Measurements from ENCODE around the gene NLGN4Y.
A peak's percentile ranks its signal among the peaks of the same experiment; 100 is the strongest.

Gene NLGN4Y

DNA sequence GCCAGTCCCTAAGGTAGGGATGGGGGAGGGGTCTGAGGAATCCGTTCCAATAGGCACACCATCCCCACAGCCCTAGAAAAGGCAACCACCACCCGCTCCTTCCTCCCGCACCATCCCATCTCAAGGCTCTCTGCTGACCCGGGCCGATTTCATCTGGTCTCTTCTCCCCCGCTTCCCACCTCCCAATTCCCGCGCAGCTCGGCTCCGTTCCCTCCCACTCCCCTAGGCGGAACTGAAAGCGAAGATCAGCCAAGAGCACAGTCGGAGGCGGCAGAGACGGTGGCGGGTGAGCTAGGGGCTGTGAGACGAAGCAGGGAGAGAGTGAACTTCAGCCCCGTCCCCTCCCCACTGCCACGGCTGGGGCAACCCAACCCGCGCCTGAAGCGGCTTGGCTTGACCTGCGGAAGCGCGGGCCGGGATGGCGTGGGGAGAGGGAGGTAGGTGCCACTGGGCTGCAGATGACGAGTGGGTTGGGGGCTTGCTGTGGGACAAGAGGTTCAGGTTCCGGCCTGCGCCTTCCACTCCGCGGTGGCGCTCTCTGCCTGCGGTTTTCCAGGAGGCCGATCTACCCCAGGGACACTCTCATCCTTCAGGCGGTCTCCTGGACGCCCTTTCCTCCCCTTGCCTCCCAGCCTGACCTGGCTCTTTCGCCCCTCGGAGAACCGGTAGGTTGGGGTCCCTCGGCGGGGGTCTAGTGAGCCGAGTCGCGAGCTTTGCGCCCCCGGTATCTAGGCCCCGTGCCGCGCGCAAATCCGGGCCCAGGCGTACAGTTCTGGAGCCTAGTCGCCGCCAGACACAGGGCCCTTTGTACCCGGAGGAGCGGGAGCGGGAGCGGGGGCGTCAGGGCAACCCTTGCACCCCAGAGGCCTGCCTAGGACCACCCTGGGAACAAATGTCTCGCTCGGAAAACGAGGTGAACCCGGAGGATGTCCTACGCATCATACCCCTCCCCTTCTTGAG is at the start of gene NLGN4Y:
TSS of gene NLGN4Y (plus strand) at position 258 of the 960 bp plus-strand sequence. CDS start 97,591 bp downstream, outside the sequence.
- DNase-seq = peak; percentile 8

DNA sequence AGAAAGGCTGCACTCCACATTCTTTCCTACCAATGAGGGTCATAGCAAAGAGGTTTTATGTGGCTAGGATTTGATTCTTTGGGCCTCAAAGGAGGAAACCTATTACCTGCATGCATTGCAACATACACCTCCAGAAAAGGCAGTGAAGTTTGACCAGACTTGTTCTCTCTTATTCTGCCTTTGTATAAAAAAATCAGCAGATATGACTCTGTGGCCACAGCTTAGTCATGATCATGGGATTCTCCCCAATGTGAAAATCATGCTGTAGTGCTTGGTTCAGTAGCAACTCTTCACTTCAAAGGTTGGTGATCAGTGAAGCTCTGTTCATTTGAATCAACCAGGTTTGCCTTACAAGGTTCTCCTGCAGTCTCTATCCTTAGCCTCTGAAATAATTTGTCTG is 38.4 kb upstream of the NLGN4Y start:
- no peak for DNase-seq

DNA sequence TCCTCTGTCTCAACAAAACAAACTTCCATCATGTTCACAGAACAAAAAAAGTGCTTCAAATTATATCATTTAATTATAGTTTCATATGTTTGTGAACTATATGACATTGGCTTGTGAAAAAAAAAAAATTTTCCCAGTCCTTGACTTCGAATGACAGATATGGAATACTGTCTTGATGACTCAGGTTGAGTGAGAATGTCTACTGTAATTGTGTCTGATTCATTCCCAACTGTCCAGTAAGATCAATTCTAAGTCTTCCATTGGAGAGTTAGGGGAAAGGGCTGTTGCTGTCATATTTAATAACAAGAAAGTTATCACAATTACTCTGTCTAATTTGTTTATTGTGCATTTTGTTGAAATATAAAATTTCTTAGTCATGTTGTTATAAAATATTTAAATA is 34.1 kb upstream of the NLGN4Y start:
- DNase-seq = no peak

DNA sequence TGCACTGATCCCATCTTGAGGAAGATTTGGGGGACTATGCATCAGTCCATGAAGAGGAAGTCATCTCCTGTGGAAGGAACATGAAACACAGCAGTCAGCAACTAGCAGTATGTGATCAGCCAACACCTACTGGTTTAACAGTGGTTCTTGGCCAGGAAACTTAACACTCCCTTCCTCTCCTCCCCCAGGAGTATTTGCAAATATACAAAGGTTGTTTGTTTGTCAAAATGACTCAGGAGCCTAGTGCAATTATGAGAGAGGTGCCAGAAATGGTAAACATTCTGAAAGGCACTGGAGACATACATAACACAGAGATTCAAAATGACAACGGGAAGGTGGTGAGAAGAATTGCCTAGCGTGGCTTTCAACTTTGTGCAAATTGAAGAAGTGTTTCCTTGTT is 26.3 kb upstream of the NLGN4Y start:
- no peak for DNase-seq

DNA sequence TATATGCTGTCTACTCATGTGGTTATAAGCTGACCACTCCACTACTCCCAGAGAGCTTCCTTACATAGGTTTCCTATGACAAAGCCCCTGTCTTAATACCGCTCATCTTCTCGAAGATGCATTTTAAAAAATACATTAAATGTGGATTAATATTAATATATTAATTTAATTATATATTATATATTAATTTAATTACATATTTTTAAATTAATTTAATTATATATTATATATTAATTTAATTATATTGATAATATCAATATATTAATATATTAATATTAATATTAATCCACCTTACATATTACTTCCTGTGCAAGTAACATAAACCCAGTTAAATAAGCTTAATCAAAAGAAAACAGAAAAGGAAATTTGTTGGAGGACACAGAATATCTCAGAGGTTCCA is 19.7 kb upstream of the NLGN4Y start:
- no peak for DNase-seq

DNA sequence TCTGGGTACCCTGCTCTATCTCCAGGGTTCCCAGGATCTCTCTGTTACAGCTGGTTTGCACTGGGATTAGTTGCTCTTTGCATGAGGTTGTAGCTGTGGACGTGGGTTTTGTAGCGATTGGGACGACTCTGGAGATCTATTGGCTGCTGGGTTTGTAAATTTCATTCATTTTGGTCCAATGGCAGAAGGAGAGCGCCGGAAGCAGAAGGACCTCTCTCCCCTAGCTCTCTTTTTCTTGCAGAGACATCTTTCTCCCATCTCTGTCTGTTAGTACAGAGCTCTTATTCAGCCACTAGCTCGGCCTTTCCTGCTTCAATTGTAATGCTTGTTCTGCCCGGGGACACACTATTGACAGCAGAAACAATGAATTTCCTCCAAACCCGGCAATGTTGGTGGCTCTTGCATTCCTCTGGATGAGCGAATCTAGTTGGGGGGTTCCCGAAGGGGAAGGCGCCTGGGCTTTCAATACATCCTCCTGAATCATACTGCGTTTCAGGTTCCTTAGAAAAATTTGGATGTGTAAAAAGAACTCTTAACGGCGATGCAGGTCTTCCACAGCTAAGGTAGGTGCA is 1.9 kb upstream of the NLGN4Y start:
- no peak for DNase-seq

DNA sequence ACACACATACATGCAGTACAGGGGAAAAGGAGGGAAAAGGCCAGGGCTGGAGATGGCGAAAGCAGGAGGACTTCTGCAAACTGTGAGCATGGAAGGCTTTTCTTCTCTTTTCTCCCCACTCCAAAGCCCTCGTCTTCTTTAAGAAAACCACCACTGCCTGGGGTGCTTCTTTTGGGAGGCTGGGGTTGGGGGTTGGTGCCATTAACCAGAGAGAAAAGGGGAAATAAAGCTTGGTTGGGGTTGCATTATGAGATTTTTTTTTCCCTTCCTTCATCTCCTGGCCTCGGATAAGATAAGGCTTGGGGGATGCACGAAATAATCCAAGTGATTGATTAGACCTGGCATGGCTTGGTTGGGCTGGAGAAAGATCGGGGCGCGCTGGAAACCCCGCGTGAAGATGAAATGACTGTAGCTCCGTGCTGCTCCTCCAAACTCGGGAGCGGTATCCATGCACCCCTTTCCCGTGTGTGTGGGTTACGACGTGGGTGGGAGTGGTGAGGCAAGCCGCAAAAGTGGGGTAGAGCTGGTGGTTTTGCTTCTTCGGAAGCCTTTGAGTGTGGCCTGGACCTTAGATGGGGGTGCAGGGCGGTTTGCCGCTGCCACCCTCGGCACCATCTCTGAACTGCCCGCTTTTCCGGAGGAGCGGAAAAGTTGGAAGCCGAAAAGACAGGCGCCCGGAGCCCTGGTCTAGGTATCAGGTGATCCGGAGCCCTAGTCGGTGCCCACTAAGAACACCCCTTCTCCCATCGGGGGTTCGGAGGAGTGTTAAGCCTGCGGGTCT is 648 bp upstream of the NLGN4Y start:
- DNase-seq = peak; percentile 7

DNA sequence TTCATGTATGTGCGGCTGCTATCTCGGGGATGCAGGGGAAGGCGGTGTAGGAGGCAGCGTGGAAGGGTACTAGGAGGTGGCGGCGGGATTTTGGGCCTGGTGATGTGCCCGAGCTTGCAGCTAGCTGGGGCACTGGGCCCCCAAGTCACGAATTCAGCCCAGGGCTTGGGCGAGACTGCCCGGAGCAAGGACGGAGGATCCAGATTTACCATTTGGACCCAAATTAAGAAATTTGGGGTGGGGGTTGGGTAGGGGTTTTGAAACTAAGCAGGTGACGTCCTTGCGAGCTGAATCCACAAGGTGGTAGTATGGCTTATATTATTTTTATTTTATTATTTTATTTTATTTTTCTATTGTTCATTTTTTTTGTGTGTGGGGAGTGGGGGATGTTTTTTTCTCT is 986 bp downstream of the NLGN4Y start:
- DNase-seq = no peak

DNA sequence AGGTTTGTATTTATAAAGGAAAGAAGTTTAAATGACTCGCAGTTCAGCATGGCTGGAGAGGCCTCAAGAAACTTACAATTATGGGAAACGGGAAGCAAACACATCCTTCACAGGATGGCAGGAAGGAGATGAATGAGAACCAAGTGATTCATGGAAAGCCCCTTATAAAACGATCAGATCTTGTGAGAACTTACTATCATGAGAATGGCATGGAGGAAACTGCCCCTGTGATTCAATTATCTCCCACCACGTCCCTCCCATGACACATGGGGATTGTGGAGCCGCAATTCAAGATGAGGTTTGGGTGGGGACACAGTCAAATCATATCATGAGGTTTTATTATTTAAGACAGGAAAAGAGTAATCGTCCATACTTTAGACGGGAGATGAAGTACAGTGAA is 4.0 kb downstream of the NLGN4Y start:
- no peak for DNase-seq

DNA sequence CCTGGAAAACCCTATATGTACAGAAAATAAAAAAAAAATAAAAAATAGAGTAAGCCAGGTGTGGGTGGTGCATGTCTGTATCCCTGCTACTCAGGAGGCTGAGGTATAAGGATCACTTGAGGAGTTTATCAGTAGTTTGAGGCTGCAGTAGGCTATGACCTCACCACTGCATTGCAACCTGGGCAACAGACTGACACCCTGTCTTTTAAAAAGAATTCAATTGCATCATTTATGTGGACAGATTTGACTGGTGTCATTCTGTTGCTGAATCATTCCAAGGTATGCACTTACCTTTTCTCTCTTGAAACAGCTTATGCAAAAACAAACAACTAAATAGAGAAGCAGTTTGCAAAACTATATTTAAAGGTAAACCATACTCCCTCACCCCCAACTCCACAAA is 12.4 kb downstream of the NLGN4Y start:
- DNase-seq = no peak

DNA sequence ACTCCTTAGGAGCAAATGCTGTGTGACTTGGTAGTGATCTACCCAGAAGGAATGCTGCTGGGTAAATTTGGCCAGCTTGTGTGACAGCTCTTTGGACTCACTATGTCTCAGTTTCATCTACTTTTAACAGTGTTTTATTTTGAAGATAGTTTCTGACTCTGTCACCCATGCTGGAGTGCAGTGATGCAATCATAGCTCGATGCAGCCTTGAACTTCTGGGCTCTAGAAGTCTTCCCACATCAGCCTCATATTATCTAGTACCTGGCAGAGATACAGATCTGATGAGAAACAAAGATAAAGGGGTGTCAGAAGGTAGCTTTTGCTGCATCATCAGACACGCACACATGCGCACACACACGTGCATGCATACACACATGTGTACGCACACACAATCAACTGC is 19.2 kb downstream of the NLGN4Y start:
- no peak for DNase-seq

DNA sequence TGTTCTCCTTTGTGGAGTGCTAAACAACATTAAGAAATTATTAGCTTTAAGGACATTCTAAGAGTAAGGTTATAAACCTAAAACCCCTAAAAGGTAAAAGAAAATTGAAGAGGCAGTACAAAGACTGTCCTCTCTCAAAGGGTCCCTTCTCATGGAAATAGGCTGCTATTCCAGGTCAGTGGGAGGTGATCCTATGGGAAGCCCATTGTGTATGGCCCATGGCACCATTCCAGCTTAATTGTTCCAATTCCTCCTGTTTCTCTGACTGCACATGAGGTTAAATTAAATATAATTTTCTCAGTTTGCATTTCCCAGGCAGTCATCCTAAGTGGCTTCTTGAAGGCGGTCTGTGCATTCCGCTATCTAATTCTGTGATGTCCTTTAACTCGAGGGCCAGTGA is 57.0 kb downstream of the NLGN4Y start:
- no peak for DNase-seq

DNA sequence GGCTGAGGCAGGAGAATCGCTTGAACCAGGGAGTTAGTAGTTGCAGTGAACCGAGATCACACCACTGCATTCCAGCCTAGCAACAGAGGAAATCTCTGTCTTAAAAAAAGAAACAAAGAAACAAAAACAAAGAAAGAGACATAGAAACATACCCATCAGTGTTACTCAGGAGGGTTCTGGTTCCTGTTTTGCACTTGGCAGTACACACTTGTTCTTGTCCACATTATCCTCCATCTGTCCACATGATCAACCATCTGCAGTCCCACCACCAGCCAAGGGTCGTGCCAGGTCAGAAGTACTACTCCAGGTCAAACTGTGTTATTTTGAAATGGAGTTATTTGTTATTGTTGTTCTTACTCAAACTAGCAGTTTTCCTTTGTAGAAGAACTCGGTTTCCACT is 62.4 kb downstream of the NLGN4Y start:
- DNase-seq = no peak

DNA sequence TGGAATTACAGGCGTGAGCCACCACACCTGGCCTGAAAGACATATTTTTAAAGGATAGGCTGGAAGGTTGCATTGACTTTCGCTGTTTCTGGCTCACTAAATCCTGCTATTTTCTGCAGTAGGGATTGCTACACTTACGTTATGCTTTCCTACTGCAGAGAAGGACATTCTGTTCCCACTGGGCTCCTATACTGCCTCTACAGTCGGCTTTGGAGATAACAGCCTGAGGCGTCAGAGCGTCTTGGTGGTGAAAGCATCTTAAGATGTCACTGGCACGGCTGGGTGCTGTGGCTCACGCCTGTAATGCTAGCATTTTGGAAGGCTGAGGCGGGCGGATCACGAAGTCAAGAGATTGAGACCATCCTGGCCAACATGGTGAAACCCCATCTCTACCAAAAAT is 77.0 kb downstream of the NLGN4Y start:
- DNase-seq = no peak

DNA sequence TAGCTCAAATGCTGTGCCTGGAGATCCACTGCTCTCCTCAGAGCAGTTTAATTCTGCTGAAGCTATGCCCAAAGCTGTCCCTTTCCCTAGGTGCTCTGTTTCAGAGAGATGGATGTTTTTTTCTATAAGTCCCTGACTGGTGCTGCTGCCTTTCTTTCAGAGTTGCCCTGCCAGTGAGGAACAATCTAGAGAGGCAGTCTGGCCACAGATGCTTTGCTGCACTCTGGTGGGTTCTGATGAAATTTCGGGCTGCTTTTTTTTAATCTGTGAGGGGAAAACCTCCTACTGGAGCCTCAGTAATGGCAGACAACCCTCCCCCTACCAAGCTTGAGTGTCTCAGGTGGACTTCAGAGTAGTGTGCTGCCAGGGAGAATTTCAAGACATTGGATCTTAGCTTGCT is 93.3 kb downstream of the NLGN4Y start:
- DNase-seq = no peak

DNA sequence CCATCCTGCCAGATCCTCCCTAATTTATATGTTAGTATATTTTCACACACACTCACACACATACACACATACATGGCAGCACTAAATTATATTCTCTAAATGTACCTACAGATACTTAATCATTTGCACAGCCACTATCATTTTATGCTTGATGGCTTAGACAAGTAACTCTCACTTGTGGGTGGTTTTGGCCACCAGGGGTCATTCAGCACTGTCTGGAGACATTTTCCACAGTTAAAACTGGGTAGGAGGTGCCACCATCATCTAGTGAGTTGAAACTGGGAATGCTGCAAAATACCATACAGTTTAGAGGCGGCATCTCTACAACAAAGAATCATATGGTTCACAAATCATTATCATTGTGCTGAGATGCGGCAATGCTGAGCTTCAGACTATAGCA is 94.2 kb downstream of the NLGN4Y start:
- no peak for DNase-seq

DNA sequence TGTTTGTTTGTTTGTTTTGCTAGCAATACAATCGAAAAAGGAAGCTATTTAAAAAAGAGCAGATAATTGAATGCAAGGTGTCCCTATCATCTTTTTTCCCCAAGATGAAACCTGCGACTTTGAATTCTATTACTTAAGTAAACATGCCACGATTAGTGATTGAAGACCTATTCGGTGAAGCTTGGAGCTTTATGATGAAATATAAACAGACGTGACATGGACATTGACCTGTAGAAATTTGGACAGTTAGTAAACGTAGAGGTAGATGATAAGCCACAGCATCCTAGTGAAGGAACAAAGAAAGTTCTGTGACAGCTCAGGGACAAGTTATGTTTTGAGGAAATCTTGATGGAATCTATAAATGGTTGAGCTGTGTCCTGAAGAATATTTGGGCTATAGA is 103.9 kb downstream of the NLGN4Y start:
- DNase-seq = no peak

DNA sequence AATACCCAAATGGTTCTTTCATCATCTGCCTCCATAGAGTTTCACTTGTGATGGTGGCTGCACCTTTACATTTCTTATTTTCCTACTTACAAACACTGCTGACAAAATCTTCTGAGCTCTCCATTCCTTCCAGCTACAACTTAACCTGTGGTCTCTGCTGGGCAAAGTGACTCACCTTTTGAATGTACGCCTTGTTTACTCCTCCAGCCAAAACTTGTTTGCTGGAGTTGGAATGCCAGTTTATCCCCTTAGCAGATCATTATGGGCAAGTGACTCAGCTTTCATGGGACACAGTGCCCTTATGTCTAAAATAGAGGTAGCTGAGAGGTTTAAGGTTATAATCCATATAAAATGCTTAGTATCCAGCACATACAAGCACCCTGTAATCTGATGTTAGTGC is 107.3 kb downstream of the NLGN4Y start:
- no peak for DNase-seq

DNA sequence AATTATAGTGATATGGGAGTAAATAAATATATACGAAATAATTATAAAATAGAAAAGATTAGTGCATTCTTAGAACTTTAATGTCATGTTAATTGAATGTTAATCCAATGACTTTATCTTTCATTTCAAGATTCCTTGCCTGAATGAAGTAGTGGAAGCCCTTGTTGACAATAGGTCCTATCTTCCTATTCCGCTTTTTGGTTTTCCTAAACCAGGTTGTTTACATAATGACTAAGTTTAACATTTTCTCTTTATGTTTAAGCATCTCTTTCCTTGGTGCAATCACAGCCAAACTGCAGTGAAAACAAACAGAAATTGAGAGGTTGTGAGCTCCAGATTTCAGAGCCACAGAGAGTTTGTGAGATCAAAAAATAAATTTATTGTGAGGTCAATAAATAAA is 109.4 kb downstream of the NLGN4Y start:
- no peak for DNase-seq

DNA sequence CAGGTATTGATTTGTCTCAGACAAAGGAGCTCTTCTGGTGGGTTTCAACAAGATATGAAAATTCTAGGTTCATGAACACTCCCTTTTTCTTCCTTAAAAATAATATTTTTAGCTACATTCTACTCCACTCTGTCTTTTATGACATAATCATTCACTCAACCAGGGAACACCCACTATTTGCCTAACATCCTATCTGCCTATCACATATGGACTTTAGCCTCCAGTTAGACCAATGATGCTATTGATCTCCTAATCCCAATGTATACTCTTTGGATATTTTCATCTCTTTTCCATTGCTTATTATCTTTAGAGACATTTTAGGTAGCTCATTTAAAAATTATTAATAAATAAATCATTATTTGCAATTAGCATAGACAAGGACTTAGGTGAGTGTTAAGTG is 110.6 kb downstream of the NLGN4Y start:
- no peak for DNase-seq

DNA sequence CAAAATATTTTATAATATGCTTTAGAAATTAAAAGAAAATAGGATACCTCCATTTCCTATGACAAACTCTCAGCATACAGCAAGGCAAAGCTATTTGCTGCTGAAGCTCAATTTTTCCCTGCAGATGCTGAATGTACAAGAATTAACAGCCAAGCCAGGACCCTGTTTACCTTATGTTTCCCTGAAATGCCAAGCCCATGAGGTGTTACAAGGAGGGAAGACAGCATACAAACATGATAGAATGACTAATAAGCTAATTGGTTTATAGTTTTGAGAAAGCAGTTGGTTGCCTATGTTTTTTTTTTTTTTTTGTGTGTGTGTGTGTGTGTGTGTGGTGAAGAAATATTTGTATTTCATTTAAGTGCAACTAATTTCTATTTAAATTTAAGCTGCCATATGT is 113.2 kb downstream of the NLGN4Y start:
- DNase-seq = no peak

DNA sequence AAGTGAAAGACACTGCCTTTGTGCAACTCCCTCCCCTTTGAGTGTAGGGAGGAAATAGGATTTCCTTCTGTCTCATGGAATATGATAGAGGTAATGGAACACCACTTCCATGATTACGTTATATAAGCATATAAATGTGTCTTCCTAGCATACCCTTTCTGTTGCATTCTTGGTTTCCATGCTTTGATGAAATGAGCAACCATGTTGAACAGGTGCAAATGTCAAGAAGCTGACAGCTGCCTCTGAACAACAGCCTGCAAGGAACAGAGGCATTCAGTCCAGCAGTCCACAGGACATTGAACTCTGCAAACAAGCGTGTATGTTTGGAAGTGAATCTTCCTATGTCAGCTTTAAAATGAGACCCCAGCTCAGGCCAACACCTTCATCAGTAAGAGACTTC is 117.5 kb downstream of the NLGN4Y start:
- DNase-seq = no peak

DNA sequence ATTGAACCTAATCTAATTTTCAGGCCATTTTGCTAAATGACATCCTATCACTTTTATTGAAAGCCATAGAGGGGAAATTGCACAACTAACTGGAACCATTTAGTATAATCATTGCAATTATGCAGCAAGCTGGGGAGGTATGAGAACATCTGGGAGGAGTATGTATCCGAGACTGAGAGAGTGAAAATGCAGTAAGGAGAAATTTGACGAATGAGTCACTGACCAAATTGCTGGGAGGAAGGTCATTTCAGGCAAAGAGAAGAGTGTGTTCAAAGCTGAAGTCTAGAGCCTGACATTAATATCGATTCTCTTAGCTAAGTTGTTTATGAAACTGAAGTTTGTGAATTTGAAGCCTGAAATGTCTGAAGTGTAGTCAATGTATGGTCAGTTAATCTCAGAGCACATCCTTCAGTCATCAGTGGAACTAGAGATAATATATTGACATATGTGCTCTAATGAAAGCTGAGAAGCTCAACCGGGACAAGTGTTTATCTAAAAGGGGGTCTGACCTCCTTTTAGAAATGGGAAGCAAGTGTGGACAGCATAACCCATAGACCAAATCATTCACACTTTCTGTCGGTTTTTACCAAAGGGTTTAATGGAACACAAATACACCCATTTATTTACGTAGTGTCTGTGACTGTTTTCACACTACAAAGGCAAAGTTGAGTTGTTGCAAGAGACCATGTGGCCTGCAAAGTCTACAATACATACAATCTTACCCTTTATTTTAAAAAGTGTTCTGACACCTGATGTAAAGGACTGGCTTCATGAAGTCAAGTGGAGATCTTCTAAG is 120.0 kb downstream of the NLGN4Y start:
- DNase-seq = no peak
